Kidney glomerular epithelial cell (primary cell): Measurements from ENCODE around the gene ARMH3.

Source experiments
- DNase-seq: peaks from one replicate; lab custom pipeline; 2025; lab: John Stamatoyannopoulos, UW

Gene ARMH3

DNA sequence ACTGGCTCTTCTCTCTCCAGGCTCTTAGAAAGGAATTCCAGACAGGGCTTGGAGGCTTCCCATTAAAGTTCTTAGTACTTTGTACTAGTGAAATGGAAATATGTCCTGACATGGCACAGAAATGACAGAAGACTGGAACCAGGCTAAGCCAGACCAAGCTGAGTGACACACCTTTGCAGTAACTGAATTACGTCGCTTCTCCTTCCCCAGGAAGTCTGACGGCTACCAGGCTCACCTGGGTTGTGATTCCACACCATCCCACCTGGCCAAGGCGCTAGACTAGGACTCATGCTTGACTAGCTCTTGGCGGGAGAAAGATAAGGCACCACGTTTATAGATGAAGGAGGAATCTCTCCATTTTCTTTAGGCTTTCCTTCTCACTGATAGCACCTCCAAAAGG, 161.7 kb downstream of the ARMH3 start:
- DNase-seq = no peak

DNA sequence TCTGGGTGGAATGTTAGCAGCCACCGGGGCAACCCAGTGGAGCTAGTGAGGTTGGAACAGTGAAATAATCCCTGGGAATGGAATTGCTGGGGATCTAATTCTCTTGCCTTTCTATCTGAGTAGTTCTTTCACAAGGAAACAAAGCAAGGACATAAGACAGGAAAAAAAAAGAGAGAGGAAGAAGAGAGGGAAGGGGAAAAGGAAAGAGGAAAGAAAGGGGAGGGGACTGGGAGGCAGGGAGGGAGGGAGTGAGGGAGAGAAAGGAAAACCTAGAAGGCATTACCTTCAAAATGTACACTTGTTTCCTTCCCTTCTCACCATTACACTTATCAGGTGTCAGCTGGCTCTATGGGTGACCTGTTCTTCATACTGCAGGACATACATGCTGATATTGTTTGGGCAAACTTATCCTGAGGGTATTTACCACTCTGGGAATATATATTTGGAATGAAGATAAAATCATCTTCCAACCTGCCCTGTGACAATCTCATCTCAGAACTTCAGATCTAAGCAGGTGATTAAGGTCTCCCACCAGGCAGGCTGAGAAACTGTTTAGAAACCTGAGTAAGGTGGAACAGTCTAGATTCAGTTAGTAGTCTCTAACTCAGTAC, 162.4 kb downstream of the ARMH3 start:
- DNase-seq = no peak

DNA sequence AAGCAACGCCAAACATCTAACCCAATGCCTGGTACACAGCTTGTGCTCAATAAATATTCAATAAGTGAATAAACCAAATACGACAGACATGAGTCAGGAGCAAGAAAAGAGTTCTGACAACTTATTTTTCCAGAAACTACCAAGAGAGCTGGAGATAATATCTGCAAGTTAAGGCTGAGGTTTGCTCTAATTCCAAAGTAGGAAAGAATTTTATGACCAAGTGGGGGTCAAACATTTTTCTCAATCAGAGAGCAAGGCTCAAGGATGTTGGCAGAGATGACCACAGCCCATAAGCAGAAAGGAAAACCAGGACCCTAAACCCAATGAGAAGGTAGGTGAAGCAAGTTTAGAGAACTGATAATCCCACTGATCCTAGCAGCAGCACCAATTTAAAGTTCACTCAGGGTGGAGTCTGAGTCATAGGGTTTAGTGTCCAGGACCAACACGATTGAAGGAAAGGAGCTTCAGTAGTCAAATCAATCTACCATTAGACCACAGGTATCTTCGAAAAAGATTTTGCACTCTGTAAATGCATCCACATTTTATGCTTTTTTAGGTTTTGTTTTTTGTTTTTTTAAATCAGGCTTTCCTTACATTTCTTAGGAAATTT, 163.1 kb downstream of the ARMH3 start:
- no peak for DNase-seq

DNA sequence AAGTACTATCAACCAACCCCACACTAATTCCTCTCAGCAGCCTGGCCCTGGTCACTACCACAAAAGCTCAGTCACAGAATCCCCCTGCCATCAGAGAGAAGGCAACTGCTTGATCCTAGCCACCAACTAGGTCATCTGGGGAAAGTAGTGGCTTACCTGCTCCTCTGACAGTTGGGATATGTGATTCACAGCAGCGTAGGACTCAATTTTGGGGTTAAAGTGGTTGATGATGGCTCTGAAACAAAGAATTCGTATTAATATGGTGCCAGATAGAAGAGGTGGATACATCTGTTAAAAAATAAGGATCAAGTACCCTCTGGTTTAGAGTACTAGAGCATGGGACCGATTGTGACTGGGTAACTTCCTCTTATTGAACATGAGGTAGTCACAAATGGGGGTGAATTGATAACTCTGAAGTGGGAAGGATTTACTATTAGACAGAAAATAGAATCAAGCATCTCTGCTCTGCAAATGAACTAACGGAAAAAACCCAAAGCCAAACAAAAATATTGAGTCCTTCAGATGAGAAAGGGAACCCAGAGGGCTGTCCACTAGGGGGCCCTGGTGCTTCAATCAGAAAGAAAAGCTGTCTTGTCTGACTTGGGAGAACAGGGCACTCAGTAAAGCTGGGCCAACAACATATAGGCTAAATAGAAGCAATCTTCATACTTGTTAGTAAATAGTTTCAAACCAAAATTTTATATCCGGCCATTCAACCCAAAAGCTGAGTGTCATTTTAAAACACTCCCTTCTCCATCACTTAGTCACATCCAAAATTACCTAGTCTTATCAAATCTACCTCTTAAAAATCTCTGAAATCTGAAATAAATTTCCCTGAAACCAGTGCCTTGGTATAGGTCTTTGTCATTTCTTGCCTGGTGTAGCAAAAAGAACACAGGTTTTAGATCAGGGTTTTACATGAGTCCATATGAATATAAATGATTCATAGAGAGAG, 166.4 kb downstream of the ARMH3 start:
- peak; percentile 35 for DNase-seq

DNA sequence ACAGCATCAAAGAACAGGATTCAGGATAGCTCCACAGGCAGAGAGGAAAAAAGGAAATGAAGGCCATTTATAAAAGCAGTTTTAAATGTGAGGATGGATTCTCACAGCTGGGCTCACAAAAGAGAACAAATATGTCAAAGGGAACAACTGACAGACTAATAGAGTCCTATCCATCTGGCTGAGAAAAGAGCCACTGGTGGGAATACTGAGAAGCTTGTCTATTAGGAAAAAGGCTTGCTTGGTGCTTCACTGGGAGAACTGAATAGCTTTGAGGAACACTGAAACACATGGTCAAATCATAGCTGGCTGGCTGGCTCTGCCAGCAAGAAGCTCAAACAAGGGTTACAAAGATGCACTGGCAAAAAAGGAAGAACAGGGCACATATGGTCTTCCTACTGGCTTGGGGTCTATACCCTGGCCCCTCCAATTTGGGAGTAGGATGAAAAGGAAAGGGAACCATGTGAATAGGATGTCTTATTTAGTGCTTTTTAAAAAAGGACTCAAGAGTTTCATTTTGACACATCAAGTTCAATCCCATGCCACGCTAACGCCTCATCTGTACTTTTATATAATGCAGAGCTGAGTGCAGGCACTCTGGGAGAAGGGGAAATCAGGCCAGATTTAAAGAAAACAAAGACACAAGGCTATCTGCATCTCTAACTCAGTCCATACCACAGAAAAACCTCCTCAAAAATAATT, 167.6 kb downstream of the ARMH3 start:
- no peak for DNase-seq

DNA sequence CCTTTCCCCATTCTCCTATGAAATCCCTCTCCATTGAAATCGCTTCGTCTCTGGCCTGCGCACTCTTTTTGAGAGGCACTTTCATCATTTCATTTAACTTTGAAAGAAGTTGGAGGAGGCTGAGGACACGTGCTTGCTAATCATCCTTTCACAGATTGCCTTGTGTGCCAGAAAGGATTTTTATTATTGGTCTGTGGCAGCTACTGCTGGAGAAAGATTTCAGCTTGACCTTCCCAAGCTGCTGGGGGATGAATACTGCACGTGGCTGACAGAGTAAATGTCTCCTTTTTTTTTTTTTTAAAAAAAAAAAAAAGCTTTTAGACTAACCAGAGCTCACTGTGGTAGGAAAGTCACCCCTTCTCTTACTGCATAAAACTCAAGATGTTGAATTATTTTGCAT, 168.2 kb downstream of the ARMH3 start:
- no peak for DNase-seq

DNA sequence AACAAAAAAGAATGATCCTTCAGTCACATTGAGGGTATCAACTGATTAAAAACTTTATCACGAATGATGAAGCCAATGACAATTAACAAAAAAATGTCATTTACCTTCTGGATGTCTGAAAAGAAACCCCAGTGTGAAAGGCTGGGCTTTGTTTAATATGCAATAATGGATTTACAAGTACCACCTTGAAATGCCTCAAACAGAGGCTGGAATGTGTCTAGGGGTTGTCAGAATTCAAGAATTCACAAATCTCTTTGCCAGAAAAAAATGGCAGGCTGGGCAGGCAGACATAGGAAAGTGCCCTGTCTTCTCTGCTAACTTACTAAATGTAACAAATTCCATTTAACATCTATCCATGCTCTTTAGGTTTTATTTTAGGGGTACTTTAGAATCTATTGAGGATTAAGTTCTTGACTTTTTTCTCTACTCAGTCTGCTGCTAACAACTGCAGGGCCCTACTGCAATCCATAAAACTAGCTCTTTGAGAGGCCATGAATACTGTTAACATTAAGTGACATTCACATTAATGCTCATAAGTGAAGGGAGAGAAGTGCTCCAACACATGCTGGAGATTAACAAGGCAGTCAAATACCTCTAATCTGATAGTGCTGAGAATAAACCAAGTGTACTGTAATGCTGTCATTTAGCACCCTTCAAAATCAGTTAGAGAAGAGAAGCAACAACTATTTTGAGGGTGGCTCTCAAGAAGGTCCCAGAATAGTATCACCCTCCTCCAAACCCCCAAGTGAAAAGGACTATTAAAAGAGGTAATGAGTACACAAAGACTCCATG, 169.3 kb downstream of the ARMH3 start:
- no peak for DNase-seq

DNA sequence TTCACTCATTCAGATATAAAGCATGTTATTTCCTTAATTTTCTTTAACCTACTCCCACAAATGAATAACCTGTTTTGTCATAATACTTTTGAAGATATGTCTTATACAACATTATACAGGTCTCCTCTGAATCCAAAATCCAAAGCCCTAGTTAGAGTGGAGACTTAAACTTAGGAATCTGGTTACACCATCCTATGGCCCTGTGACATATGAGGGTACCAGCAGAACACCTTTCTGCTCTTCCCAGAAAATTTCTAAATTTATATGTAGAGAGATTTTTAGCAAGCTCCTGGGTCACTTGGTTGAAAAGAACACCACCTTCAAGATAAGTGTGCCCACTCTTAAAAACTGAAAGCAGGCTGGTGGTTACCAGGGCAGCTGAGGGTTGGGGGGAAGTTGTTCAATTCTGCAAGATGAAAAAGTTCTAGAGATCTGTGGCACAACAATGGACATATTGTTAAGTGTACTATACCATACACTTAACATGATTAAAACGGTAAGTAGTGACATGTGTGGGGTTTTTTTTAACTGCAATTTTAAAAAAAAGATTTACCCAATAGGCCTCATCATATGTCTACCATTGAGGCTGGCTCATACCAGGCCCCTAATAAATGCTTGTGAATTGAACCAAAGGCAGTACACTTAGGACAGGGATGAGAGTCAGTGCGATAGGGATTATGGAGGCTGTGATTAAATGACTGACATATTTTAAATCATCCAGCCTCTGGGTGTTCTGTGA, 174.8 kb downstream of the ARMH3 start:
- no peak for DNase-seq

DNA sequence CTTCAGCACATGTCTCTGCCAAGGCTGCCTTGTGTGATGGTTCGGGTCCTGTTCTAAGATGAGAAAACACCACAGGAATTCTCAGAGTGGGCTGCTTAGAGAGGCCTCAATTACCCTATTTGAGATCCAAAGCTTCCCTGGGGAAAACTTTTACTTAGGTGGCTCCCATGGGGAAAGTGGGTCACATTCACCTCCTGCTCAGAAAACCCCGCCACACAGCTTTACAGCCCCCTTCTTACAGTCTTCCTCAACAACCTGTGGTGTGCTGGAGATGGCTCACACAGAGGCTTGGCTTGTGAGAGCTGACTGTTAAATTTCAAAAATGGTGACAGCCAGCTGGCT, 175.8 kb downstream of the ARMH3 start:
- DNase-seq = no peak

DNA sequence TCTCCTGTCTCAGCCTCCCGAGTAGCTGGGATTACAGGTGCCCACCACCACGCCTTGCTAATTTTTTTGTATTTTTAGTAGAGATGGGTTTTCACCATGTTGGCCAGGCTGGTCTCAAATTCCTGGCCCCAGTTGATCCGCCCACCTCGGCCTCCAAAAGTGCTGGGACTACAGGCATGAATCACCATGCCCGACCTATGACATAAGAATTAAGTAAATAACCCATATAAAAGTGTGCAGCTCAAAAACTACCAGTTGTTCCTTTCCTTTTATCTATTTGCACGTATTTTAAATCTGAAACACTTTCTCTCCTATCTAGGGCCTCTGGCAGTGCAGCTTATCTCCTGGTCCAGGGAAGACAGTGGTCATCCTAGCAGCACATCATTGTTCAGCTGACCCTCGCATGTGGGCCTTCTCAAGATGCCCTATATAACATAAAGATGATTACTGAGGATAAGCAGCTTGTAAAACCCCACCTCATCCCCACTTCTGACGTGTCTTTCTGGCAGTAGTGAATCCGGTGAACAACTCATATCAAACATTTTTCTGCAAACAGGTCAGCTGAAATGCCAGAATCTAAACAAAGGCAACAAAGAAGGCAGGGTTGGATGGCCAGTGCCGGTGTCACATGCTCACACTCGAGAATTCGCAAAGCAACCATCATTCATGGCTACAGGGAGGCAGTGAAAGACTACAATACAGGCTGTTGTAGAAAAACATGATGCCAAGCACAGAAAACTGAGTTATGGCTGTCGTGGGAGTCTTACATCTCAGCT, 176.3 kb downstream of the ARMH3 start:
- DNase-seq = no peak

DNA sequence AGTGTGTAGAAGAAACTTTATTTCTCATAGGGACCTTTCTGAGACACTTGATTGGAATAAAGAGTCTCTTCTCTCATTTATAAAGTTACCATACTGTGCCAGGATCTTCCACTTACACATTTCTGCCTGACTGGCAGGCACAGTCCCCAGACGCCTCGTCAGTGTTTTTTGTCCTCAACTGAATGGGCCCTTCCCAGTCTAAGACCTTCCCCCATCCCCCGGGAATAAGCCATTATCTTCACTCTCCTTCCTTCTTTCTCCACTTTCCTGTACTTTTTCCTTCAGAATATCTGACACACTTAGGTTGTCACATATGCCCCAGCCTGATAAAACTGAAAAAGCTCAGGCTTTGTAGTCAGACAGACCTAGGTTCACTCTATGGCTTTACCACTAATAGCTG, 177.1 kb downstream of the ARMH3 start:
- no peak for DNase-seq

DNA sequence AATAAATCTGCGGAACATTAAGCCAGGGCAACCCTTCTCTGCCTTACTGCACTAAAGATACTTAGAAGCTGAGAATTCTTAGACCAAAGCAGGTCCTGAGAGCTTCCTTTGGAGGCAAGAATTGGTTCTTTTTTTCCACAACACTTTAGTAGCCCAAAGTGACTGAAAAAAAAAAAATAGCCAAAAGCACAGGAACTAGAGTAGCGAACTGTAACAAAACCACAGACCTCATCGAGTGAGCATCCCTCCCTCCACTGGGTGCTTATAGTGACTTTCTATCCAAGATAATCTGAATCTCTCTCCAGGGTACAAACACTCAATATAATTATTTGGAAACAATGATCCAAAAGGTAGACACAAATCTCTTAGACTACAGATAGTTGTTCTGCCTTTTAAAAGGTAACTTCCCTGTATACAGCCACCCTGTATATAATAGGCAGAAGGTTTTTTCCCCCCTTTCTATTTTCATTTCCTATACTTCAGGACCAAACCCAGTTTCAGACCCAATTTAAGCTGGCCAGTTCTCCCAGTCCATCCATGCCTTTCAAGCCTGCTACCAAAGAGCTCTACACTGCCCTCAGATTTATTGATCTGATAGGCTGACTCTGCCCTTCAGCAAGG, 180.8 kb downstream of the ARMH3 start:
- DNase-seq = no peak

DNA sequence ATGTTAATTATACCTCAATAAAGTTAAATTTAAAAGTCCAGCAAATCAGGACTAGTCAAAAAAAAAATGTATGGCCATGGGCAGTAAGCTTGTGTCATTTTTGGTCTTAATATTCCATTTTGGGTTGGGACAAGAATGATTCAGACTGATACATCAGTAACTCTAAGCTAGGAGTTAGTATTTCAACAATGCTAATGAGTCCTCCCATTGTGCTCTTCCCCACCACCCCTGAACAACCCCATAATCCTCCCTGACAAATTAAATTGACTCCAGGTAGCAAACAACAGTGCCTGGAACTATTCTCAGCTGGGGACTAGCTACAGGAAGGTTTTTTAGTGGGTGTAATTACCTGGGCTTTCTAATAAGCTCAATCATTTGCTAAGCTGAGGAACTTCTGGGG, 181.7 kb downstream of the ARMH3 start:
- DNase-seq = no peak

DNA sequence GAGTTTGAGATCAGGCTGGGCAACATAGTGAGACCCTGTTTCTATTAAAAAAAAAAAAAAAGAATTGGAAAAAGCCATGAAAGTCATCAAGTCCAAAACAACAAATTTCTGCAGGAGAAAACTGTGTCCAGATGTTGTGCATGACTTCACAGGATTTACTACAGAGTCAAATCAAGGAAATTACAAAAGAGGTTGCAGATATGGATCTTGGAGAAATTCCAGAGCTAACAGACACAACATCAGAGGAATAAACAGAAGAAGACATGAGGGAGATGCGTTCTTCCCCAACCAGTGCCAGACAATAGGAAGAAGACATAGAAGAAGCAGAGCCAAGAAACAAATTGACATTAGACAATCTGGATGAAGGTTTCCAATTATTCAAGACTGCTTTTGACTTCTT, 188.0 kb downstream of the ARMH3 start:
- DNase-seq = no peak

DNA sequence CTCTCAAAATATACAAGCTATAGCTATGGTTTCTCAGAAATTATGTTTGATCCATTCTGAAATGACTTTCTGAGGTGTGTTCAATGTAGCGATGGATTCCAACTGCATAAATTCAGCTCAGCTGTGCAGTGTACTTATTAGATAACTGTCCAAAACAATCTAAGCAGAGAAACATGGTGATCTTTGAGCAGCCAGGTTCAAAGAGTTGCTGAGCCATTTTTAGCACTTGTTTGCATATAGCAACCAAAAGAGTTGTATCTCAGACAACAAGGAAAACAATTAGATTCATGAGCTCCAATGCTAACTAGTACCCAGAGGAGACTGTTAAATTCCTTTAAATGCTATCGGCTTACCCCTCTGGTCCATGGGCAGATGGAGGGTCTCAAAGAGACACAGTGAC, 196.4 kb downstream of the ARMH3 start:
- DNase-seq = no peak

DNA sequence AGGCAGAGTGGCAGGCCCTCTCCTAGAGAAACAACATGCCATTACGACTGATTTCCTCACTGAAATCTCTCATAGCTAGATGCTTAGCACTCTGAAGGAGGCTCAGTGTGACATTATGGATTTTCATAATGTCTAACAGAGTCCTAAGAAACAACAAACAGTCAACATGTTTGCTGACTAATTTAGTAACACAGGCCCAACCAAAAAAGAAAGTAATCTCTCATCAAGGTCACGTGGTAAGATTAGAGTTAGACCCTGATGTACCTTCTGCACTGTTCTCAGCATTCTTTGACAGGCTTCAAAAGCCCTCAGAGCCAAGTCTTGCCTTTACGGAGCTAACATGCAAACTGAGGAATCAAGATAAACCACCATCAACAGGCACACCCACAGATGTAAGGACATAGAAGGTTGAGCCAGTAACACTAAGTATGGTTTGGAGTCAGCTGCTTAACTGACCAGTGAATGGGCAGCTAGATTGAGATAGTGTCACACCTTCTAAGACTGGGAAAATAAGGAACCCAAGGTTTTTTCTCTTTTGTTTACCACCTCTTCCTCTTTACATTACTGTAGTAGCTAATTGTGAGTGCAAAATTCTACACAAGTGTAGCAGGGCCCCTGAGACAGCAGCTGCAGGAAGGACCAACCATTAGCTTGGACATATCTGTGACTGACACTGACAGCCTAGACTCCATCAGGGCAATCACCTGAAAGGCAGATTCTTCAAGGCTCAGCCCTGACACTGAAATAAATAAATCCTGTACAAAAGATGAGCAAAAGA, 197.1 kb downstream of the ARMH3 start:
- DNase-seq = no peak

DNA sequence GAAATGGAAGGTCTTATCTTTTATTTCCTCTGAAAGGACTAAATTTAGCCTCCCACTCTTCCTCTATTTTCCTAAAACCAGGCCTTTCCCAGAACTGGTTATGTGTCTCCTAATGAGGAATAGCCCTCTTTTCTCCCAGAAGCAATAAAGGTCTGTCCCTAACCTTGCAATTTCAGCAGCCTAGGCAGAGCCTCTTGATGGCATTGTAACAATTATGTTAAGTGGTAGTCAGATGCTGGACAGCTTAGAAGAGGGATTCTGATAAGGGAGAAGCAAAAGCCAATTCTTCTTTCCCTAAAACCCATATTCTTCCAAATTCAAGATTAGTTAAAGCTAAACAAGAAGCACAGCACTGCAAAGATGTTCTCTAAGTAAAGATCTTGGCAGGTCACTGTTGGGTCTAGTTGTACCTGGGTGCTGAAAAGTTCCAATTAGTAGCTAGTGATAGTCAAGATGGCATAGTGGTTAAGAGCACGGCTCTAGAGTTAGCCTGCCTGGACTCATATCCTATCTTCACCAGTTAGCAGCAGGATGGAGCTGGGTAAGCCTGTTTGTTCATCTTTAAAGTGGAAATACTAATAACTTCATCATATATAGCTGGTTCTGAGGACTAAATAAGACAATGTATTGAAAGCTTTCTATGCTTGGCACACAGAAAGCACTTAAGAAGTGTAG, 198.0 kb downstream of the ARMH3 start:
- no peak for DNase-seq

DNA sequence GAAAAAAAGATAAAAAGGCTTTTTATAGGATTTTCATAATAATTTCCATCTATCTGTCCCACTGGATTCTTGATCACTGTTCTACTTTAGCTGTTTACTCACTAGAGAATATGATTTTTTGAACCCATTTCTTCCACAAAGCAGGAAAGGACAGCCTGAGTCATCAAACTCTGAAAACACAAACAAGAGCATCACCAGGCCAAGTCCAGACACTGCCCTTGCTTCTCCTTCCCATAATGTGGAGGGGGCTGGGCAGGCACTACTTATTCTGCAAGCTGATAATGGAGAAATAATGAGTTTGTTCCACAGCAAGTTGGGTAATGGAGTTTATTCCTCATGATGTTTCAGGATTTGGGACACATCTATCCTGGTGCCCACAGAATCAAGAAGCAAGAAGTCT, 199.3 kb downstream of the ARMH3 start:
- no peak for DNase-seq
